VCaP (cell line): ENCODE measurements around the gene TSEN54.

Experiments used
- H3K27ac ChIP-seq: fragments of 450-650 bp; 2 replicates; pipeline ENCODE4 v1.5.1; 2017
- CTCF ChIP-seq: fragments of 450-650 bp; conservative IDR thresholded peaks from 2 replicates; pipeline ENCODE4 v1.5.1; 2017; ENCODE audit warnings: mild to moderate bottlenecking, moderate library complexity

TSEN54 gene

GRCh38 chr17:75493476-75494129 lies 22.7 kb upstream of the TSEN54 start:
- no peak overlapping the region for H3K27ac ChIP-seq
- TF ChIP-seq CTCF = no peak

GRCh38 chr17:75494326-75494877 lies 21.9 kb upstream of the TSEN54 start:
- TF ChIP-seq CTCF = no peak
- H3K27ac ChIP-seq = no peak overlapping the region

GRCh38 chr17:75496005-75496404 lies 20.3 kb upstream of the TSEN54 start:
- TF ChIP-seq CTCF = no peak
- no peak overlapping the region for H3K27ac ChIP-seq

- no peak overlapping the region for H3K27ac ChIP-seq
- no peak for TF ChIP-seq CTCF
Observed at GRCh38 chr17:75498039-75498725, 18.1 kb upstream of the TSEN54 start.

- no peak for TF ChIP-seq CTCF
- no peak overlapping the region for H3K27ac ChIP-seq
Observed at GRCh38 chr17:75498726-75499213, 17.6 kb upstream of the TSEN54 start.

GRCh38 chr17:75499313-75500022 lies 16.9 kb upstream of the TSEN54 start:
- TF ChIP-seq CTCF = no peak
- no peak overlapping the region for H3K27ac ChIP-seq
